Breast epithelium (tissue), 4 donors: ENCODE data around the gene SHB. TPM values are rescaled to one million over a fixed set of nuclear protein-coding genes. Genes with fewer than 3 reads are reported as not detected.
A peak's percentile ranks its signal among the peaks of the same experiment; 100 is the strongest.

Experiments
- DNase-seq, 2 donors: peaks; one replicate each; pipeline ENCODE4 v3.0.0-alpha.2; 2019; ENCODE audit warnings: low spot score in 2 of 2
- H3K27ac ChIP-seq, 2 donors: fragments of 200-600 bp; sonication (generic) in 1 of 2; one replicate each; pipeline ENCODE4 v1.5.1; 2016 to 2019; ENCODE audit warnings: mild to moderate bottlenecking in 1 of 2
- H3K27me3 ChIP-seq, 2 donors: fragments of 200-600 bp; sonication (generic) in 1 of 2; one replicate each; pipeline versions ENCODE4 v1.5.1 to v1.6.0; 2017 to 2019; ENCODE audit warnings: control low read depth in 1 of 2, mild to moderate bottlenecking in 1 of 2
- H3K36me3 ChIP-seq: fragments of 200-600 bp; one replicate; pipeline ENCODE4 v1.5.1; 2019
- H3K4me1 ChIP-seq, 2 donors: fragments of 200-600 bp; sonication (generic); one replicate each; pipeline ENCODE4 v1.5.1; 2016 to 2019; ENCODE audit warnings: control low read depth in 1 of 2
- H3K4me3 ChIP-seq, 3 donors: fragments of 200-600 bp; sonication (generic); 1 replicate in 2 of 3; 2 replicates in 1 of 3; pipeline ENCODE4 v1.5.1; 2016 to 2019; ENCODE audit warnings: mild to moderate bottlenecking in 3 of 3, moderate library complexity in 2 of 3
- H3K9me3 ChIP-seq, 2 donors: fragments of 200-600 bp; sonication (generic) in 1 of 2; one replicate each; pipeline ENCODE4 v1.5.1; 2016 to 2019; ENCODE audit warnings: control low read depth in 1 of 2
- CTCF ChIP-seq, 3 donors: fragments of 450-650 bp; IDR thresholded peaks; one replicate each; pipeline ENCODE4 v1.5.1; 2016 to 2017; ENCODE audit warnings: antibody characterized with exemption in 3 of 3, mild to moderate bottlenecking in 3 of 3, moderate library complexity in 3 of 3
- POLR2A ChIP-seq: fragments of 450-650 bp; IDR thresholded peaks from one replicate; pipeline ENCODE4 v1.6.1; 2016; ENCODE audit warnings: antibody characterized with exemption, mild to moderate bottlenecking, moderate library complexity
- POLR2AphosphoS5 ChIP-seq, 3 donors: sonication (generic); formaldehyde crosslinking; IDR thresholded peaks; one replicate each; pipeline ENCODE4 v1.6.1; 2017; ENCODE audit warnings: antibody characterized with exemption in 3 of 3
- intact Hi-C: fragments of 100-400 bp; cut with DNase I; formaldehyde crosslinking; loops from one replicate; pipeline ENCODE4 v1.15.1; 2023; ENCODE audit warnings: low total_unique reads
- total RNA-seq, 3 donors: library from RNA; depleted of rRNA; stranded (reverse); fragments of >200 nt; gene quantifications; one replicate each; pipeline ENCODE4 v1.1.0, GENCODE V29; 2016

Gene SHB
- total RNA-seq, 3 donors from 2014 or later, result 3.8 to 18.7 (median 17.9) TPM

GRCh38 chr9:38066914-38067858 is 1.8 kb downstream of the SHB start:
- TF ChIP-seq CTCF (IDR thresholded peaks at IDR 0.05) (no peak), POLR2AphosphoS5 (IDR thresholded peaks at IDR 0.05) (peak in 2 of 3 donors; percentile 33 to 35)
- H3K27ac ChIP-seq, result peak overlapping the region; percentile 84 to 85
- no peaks in the 10 kb centered on the region for H3K27me3 ChIP-seq
- peaks cover 0 to 4% of the 10 kb centered on the region in 2 donors for H3K4me1 ChIP-seq
- peak overlapping the region; percentile 79 to 85 (median 84) for H3K4me3 ChIP-seq
- peak; percentile 55 to 76 for DNase-seq
- intact Hi-C loops, result loop anchor here (10.0 kb wide), 1 partner anchor 52 kb away; no protein-coding TSS in a partner anchor
- no peaks in the 10 kb centered on the region for H3K9me3 ChIP-seq
- no peaks in the 10 kb centered on the region for H3K36me3 ChIP-seq

DNA sequence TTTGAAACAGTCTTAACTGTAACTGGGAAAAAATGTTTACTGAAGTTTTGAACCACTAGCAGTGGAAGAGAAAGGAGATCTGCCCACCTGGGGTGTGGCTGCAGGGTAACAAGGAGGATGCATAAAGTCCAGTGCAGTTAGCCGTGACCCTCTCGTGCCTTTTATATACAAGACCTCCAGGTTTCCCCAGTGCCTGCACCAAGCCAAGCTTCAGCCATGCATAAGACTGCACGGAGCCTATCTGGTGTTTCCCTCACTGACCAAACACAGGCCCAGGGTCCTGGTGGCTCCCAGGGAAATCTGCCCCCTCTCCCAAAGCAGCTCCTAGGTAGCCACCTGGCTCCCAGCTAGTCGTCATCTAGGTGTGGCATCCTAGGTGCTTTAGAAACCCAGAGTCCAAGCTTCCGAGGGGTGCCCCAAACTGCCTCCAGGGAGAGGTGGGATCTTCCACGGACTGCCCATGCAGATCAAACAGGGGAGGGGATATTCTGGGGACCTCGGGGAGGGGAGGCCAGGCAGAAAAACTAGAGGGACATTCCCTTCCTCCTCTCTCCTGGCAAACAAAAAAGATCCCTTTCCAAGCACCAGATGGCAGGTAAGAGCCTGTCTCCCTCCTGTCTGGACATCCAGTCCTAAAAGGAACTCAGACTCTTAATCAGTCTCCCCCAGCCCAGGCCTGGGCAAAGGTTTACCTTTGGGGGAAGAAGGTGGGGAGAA is 2.7 kb downstream of the SHB start:
- intact Hi-C loops, result loop anchor here (10.0 kb wide), 1 partner anchor 52 kb away; no protein-coding TSS in a partner anchor
- H3K4me3 ChIP-seq, result peak overlapping the region; percentile 79 to 85 (median 84)
- H3K4me1 ChIP-seq, result peaks cover 0 to 5% of the 10 kb centered on the region in 2 donors
- H3K27ac ChIP-seq, result peak overlapping the region; percentile 84 to 85
- TF ChIP-seq CTCF (IDR thresholded peaks at IDR 0.05) (peak in 1 of 3 donors; percentile 40), POLR2AphosphoS5 (IDR thresholded peaks at IDR 0.05) (no peak)
- no peaks in the 10 kb centered on the region for H3K36me3 ChIP-seq
- H3K9me3 ChIP-seq, result no peaks in the 10 kb centered on the region
- no peak for DNase-seq
- H3K27me3 ChIP-seq, result no peaks in the 10 kb centered on the region

DNA sequence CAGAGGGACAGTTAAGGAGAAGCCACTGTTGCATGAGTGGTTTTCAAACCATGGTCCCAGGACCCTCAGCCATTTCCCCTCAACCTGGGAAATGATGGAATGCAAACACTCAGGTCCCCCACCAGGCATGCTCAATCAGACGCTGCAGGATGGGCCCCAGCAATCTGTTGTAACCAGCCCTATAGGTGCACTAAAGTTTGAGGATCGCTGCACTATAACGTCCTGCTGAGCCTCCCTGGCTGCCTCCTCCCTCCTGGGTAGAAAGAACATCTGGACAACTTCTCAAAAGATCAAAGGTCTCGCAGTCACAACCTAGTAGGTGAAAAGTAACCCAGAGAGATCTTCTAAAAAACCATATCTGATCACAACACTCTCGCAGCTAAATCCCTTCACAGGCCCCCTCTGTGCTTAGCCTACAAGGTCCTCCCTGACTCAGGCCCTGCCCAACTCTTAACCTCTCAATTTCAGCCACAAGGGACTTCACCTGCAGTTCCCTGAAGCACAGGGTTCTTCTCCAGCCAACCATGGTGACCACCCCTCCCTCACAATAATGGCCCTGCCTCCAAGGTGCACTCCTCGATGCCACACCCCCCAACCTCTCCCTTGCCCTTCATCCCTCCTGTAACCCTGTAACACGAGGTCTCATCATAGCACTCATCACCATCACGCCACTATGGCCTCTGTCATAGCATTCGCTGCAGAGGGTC is 3.5 kb downstream of the SHB start:
- Histone ChIP-seq H3K4me3 (peak overlapping the region in 1 of 3 donors; percentile 84), H3K36me3 (no peaks in the 10 kb centered on the region), H3K9me3 (no peaks in the 10 kb centered on the region), H3K27me3 (no peaks in the 10 kb centered on the region), H3K27ac (peak overlapping the region in 1 of 2 donors; percentile 22), H3K4me1 (peaks cover 0 to 5% of the 10 kb centered on the region in 2 donors)
- no peak for DNase-seq
- intact Hi-C loops, result loop anchor here (10.0 kb wide), 1 partner anchor 51 kb away; no protein-coding TSS in a partner anchor
- TF ChIP-seq CTCF (IDR thresholded peaks at IDR 0.05), result no peak
- TF ChIP-seq POLR2AphosphoS5 (IDR thresholded peaks at IDR 0.05), result no peak
- no peak for TF ChIP-seq POLR2A

- intact Hi-C loops, result loop anchor here (10.0 kb wide), 1 partner anchor 50 kb away; no protein-coding TSS in a partner anchor
- no peak for DNase-seq
- peak overlapping the region in 1 of 3 donors; percentile 84 for H3K4me3 ChIP-seq
- H3K27ac ChIP-seq, result no peak overlapping the region
- H3K9me3 ChIP-seq, result no peaks in the 10 kb centered on the region
- peaks cover 0 to 5% of the 10 kb centered on the region in 2 donors for H3K4me1 ChIP-seq
- TF ChIP-seq POLR2A (no peak), CTCF (IDR thresholded peaks at IDR 0.05) (no peak), POLR2AphosphoS5 (IDR thresholded peaks at IDR 0.05) (no peak)
- H3K27me3 ChIP-seq, result no peaks in the 10 kb centered on the region
- H3K36me3 ChIP-seq, result no peaks in the 10 kb centered on the region
These were observed 4.1 kb downstream of the SHB start for GRCh38 chr9:38064842-38065368.
